ENCODE data around the gene INSIG1.

- TF ChIP-seq CTCF (conservative IDR thresholded peaks at IDR 0.05; ENCODE audit: low read depth in 2 of 2) (no peak), ZNF114 (CRISPR knock-in tag; IDR thresholded peaks at IDR 0.05) (no peak)
Observed at GRCh38 chr7:155318245-155318644, 20.6 kb downstream of the INSIG1 start.

All from GM23338 (cell line).